ENCODE data around the gene LENG9. TPM values are rescaled to one million over a fixed set of nuclear protein-coding genes. Genes with fewer than 3 reads are reported as not detected.

LENG9 gene
- total RNA-seq, 1 donor from 2014 or later: 2.2 TPM

GRCh38 chr19:54424660-54425381 is 38.8 kb downstream of the LENG9 start:
- DNase-seq (ENCODE audit: low spot score) (no peak), ATAC-seq (no peak)

GRCh38 chr19:54424201-54424600 is 39.4 kb downstream of the LENG9 start:
- no peak for DNase-seq (ENCODE audit: low spot score)
- ATAC-seq: no peak

GRCh38 chr19:54422136-54422535 is 41.4 kb downstream of the LENG9 start:
- ATAC-seq (no peak), DNase-seq (ENCODE audit: low spot score) (no peak)

GRCh38 chr19:54421521-54421920 is 42.1 kb downstream of the LENG9 start:
- DNase-seq (ENCODE audit: low spot score): no peak
- ATAC-seq: no peak

- no peak for DNase-seq (ENCODE audit: low spot score)
- no peak for ATAC-seq
These were observed 42.4 kb downstream of the LENG9 start for GRCh38 chr19:54421169-54421516.

- ATAC-seq (peak; percentile 10), DNase-seq (ENCODE audit: low spot score) (no peak)
These were observed 43.0 kb downstream of the LENG9 start for GRCh38 chr19:54420383-54421168.

GRCh38 chr19:54420068-54420382 is 43.6 kb downstream of the LENG9 start:
- ATAC-seq: no peak
- no peak for DNase-seq (ENCODE audit: low spot score)

- ATAC-seq (no peak), DNase-seq (ENCODE audit: low spot score) (no peak)
These were observed 44.4 kb downstream of the LENG9 start for GRCh38 chr19:54418930-54419800.

GRCh38 chr19:54418030-54418929 is 45.3 kb downstream of the LENG9 start:
- no peak for ATAC-seq
- no peak for DNase-seq (ENCODE audit: low spot score)

- no peak for DNase-seq (ENCODE audit: low spot score)
- no peak for ATAC-seq
These were observed 46.7 kb downstream of the LENG9 start for GRCh38 chr19:54416695-54417491.

- no peak for DNase-seq (ENCODE audit: low spot score)
- no peak for ATAC-seq
These were observed 47.5 kb downstream of the LENG9 start for GRCh38 chr19:54415901-54416673.

- no peak for ATAC-seq
- DNase-seq (ENCODE audit: low spot score): no peak
These were observed 48.2 kb downstream of the LENG9 start, which contains the start of gene TTYH1 for GRCh38 chr19:54415208-54415900. Gene TTYH1, plus strand, starts transcription at chr19:54415464. Its CDS starts 89 bp downstream, at chr19:54415553.

GRCh38 chr19:54414156-54414555 is 49.4 kb downstream of the LENG9 start:
- DNase-seq (ENCODE audit: low spot score): no peak
- no peak for ATAC-seq

- DNase-seq (ENCODE audit: low spot score): no peak
- no peak for ATAC-seq
These were observed 50.7 kb downstream of the LENG9 start for GRCh38 chr19:54412877-54413276.

Data from left lobe of liver (tissue), 2 donors.